Thyroid gland (tissue), 4 donors: Measurements from ENCODE around the gene MEGF10.

Experiments
- CTCF ChIP-seq, 6 experiments: fragments of 200-600 bp in 3 of 6; fragments of 450-650 bp in 3 of 6; sonication (generic) in 3 of 6; IDR thresholded peaks; one replicate each; pipeline ENCODE4 v1.5.1; 2016 to 2019; ENCODE audit warnings: antibody characterized with exemption in 6 of 6, mild to moderate bottlenecking in 2 of 6, inconsistent platforms in 1 of 6, moderate library complexity in 1 of 6
- POLR2A ChIP-seq, 2 donors: fragments of 450-650 bp; IDR thresholded peaks; one replicate each; pipeline ENCODE4 v1.6.1; 2017; ENCODE audit warnings: antibody characterized with exemption in 2 of 2, mild to moderate bottlenecking in 2 of 2, moderate library complexity in 1 of 2

GRCh38 chr5:127320032-127320965 lies 29.7 kb downstream of the MEGF10 start:
- no peak for TF ChIP-seq CTCF (IDR thresholded peaks at IDR 0.05)
- TF ChIP-seq POLR2A (IDR thresholded peaks at IDR 0.05) = no peak
